NAMALWA (cell line): ENCODE data around the gene HOGA1.
A peak's percentile ranks its signal among the peaks of the same experiment; 100 is the strongest.

ENCODE experiments used
- DNase-seq: peaks from one replicate; pipeline ENCODE4 v3.0.0-alpha.2; 2015; ENCODE audit warnings: low spot score

Gene HOGA1

DNA sequence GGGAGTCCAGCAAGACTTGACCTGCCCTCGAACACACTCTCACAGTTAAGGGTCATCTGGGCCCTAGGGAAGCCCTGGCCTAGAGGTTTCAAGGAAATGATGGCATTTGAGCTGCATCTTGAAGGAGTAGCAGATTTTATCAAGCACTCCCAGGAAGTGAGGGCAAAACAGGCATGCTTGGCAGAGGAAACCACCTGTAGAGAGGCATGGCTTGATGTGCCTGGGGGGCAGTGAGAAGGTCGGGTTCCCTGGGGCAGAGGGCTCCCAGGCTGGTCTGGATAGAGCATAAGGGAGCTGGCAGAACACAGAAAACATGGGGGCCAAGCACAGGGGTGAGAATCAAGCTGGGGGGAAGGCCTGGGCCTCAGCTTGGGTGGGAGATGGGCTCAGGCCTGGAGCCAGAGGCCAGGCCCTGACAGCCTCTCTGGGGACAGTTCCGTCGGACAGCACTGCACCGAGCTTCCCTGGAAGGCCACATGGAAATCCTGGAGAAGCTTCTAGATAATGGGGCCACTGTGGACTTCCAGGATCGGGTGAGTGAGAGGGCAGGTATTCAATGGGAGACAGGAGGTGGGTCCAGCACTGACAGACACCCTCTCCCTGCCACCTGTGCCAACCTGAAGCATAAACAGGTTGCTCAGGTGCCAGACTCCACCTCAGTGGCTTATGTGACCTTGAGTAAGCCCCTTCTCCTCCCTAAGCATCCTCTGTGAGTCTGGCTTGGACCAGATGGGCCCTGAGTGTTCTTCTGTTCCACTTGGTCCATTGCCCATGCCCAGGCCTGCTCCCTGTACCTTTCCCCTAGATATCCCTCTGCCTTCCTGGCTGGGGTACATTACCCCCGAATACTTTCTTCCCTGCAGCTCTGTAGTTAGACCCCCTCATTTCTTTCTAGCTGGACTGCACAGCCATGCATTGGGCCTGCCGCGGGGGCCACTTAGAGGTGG, 3.5 kb upstream of the HOGA1 start:
- DNase-seq, result no peak

- DNase-seq, result no peak
These were observed 2.0 kb upstream of the HOGA1 start for GRCh38 chr10:97582169-97582568.

DNA sequence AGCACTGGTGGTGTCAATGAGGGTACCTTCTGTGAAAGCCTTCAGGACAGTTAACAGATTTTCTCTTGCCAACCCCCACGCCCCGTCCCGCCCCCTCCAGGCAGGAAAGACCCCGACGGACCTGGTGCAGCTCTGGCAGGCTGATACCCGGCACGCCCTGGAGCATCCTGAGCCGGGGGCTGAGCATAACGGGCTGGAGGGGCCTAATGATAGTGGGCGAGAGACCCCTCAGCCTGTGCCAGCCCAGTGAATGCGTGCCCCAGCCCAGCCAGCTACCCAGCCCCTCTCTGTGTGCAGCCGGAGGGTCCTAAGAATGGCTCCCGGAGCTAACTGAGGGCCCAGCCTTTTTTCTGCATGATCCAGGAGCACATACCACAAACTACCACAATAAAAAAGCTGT, 713 bp upstream of the HOGA1 start:
- DNase-seq, result no peak

GRCh38 chr10:97584798-97585438, 729 bp downstream of the HOGA1 start:
- no peak for DNase-seq

GRCh38 chr10:97585439-97585811, 1.2 kb downstream of the HOGA1 start:
- DNase-seq, result no peak

DNA sequence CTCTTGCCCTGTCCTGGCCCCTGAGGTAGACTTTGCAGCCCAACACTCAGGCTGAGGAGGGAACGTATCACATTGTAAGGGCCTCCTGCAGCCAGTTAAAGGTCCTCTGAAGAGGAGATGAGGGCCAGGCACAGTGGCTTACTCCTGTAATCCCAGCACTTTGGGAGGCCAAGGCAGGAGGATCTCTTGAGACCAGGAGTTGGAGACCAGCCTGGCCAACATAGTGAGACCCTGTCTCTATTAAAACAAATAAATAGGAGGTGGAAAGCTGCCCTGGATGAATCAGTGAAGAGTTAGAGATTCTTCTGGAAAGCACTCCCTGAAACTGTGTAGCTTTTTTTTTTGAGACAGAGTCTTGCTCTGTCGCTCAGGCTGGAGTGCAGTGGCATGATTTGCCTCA, 3.0 kb downstream of the HOGA1 start:
- DNase-seq, result no peak

GRCh38 chr10:97589479-97589878, 5.3 kb downstream of the HOGA1 start, which contains the start of gene C10orf62:
Gene C10orf62 (plus strand): TSS chr10:97589721. CDS start chr10:97589898, 177 bp downstream.
- no peak for DNase-seq

GRCh38 chr10:97590082-97590747, 6.0 kb downstream of the HOGA1 start:
- DNase-seq, result no peak

DNA sequence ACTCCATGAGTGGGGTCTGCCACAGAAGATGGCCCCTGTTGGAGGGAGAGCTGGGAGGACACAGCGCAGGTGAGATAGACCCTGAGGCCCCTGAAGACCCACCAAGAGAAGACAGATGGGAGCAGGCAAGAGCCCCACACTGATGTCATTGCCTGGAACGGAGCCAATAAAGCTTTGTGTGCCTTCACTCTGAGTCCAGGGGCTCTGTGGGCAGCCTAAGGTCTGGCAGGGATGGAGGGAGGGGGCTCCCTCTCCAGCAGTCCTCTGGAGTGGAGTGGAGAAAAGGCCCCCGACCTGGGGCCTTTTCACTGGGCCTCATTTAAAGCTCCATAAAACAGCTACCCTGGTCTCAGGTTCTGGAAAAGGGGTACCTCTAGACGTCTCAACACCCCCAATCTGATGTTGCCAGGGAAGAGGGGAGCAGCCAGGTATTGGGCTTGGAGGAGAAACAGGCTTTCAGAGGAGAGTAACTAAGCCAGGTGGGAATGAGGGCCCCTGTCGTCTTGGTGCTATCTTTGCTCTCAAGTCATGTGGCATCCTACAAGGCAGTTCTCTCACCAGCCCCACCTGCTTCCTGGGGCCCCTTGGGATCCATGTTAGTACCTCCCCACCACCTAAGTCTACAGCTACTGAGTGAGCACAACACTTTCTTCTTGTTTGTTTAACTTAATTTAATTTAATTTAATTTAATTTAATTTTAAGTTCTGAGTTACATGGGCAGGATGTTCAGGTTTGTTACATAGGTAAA, 6.7 kb downstream of the HOGA1 start:
- peak; percentile 29 for DNase-seq

DNA sequence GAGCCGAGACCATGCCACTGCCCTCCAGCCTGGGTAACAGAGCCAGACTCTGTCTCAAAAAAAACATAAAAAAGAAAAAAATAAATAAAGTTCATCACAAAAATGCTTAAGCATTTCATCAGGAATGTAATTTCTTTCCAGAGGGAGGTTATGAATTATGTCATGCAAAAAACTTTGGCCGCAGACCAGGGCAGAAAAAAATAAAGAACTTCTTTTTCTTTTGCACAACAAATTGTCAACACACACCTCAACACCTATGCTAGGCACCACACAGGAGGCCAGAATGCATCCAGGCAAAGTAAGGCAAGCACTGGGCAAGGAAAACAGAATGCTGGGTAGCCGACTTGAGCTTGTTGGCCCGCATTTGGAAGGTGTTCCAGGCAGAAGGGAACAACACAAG, 9.2 kb downstream of the HOGA1 start:
- no peak for DNase-seq

DNA sequence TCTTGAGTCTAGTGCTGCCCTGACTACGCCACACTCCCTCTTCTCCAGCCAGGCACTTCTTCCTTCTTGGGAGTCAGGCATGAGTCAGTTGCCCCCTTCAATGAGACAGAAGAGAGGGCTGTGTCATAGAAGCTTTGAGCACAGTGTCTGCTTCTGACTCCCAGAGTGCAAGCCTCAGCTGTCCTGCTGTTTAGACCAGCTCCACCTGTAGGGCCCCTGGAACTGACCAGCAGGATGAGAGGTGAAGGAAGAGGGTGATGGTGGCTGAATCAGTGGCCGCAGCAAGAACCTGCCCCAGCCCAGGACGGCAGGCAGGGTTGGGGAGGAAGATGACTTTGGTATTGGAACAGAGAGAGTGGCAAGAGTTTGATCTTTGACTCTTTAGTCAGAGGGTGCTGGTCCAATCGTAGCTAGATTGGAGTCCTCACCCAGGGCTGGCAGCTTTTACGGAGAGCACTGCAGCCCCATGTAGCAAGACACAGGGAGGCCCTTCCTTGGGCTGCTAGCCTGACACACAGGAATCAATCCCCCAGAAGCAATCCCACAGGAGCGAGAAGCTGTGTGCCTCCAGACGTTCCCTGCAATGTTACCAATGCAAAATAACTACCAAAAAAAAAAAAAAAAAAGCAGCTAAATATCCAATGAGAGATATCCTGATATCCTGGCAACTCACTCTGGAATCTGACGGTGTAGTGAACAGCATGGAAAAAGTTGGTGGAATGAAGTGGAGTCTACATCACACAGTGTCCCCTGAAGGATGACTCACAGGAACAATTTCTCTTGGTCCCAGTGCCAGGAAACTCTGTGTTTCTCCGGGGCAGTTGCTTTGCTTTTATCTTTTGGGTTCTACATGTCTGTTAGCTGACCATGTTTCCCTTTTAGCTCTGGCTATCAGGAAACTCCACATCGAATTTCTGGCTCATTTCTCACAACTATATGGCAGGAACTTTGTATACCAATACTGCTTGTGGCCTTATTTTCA, 12.2 kb downstream of the HOGA1 start:
- DNase-seq, result no peak

DNA sequence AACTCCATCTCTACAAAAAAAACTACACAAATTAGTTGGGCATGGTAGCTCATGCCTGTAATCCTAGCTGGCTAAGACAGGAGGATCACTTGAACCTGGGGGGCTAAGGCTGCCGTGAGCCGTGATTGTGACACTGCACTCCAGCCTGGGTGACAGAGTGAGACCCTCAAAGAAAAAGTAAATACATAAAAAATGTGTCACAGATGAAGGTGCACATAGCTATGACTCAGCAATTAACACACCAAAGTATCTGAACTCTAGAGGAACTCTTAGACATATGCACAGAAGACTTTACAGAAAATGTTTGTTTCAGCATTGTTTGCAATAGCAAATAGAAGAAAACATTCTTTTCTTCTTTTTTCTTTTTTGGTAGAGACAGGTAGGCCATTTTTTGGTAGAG, 13.6 kb downstream of the HOGA1 start:
- DNase-seq, result no peak

DNA sequence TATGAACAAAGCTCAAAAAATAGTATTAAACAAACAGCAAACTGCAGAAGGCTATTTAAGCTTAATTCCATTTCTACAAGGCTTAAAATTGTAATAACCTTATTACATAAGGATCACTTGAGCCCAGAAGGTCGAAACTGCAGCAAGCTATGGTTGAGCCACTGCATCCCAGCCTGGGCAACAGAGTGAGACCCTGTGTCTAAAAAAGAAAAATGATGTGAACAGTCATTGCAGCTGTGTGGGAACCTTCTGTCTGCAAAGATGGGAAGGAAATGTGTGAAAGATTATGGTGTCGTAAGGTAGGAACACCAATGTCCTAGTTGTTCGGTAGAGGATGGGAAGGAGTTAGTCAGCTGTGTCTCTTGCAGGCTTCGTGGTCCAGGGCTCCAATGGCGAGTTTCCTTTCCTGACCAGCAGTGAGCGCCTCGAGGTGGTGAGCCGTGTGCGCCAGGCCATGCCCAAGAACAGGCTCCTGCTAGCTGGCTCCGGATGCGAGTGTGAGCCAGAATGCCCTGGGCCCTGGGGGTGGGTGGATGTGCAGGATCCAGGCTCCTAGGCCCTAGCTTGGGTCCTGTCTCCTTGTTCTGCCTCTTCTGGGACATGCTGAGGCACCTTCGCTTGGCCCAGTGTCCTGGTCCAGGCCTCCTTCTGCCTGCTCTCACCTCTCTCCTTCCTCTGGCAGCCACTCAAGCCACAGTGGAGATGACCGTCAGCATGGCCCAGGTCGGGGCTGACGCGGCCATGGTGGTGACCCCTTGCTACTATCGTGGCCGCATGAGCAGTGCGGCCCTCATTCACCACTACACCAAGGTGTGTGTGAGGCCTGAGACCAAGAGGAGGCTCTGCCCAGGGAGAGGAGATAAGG, 14.4 kb downstream of the HOGA1 start:
- DNase-seq, result no peak

DNA sequence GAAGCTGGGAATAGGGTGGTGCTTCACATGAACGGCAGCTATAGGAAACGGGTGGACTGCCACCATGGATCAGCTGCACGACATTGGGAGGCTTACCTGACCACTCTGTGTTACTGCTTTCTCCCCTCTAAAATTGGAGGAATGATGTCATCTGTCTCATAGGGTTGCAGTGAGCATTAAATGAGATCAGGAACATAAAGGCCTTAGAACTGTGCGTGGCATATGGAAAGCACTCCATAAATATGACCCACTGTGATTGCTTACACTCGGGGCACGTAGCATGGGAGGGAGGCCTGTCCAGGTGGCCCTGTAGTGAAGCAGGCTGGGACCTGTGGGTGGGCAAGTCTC, 15.1 kb downstream of the HOGA1 start:
- no peak for DNase-seq

- DNase-seq, result no peak
These were observed 16.4 kb downstream of the HOGA1 start for GRCh38 chr10:97600616-97601015.

DNA sequence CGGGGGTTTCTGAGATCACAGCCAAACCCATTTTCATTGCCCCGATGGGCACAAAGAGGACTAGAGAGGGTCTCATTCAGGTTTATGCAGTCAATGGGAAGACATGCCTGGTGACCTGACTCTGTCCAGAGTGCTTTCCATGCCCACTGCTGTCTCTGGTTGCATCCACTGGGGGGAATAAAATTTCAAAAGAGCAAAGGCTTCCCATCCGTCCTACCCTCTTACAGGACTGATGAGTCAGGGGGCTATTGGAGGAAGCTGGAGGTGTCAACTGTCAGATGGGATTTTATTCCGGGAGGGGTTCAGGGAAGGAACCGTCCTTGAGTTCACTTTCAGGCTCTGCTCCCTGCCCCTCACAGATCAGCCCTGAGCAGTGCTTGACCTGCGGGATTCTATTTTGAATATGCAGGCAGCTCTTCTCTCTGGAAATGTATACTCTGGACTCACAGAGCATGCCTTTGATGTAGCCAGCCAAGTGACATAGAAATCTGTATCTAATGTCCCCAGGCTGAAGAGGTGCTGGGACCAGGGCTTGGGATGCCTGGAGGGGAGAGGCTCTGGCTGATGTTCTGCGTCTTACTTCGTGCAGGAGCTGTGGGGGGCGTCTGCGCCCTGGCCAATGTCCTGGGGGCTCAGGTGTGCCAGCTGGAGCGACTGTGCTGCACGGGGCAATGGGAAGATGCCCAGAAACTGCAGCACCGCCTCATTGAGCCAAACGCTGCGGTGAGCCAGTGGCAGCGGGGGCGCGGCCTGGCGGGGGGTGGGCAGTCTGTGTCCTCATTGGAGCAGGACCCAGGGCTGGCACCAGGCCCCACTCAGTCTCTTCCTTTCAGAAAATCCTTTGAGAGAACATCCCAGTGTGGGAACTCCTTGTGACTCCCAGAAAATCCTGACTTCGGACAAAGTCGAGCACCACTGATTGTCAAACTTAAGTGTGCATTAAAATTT, 17.4 kb downstream of the HOGA1 start:
- no peak for DNase-seq

GRCh38 chr10:97607095-97607636, 23.0 kb downstream of the HOGA1 start:
- DNase-seq, result no peak

DNA sequence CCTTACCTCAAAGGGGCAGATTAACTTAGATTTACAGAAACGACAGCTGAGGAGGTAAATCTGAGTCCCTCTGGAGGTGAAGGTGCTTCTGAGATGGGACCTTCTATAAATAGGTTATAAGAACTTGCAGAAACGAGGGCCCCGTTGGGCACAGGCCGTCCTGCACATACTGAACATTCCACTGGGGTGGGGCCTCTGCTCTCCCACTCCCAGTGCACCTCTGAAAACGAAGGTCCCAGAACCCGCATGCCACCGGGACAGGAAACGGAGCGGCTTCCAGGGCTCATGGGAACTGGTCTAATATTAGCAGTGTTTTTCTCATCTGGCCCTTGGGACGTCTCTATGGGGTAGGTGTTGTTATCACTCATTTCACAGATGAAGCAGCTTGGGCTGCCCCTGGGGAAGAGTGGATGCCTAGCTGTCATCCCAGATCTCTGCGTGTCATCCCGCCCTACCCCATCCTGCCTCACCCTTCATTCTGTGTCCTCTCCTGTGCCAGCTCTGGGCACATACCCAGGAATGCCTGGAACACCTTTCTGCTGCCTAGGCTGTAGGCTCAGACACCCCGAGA, 24.9 kb downstream of the HOGA1 start:
- DNase-seq, result no peak
